HCT116 (cell line): ENCODE measurements around the gene GOLGA6L9. TPM values are rescaled to one million over a fixed set of nuclear protein-coding genes. Genes with fewer than 3 reads are reported as not detected.
"Not testable (repeated sequence)": the region's sequence is repeated elsewhere in the genome, so short reads cannot be mapped to it uniquely, and the experiment has no call there.

Source experiments
- ATAC-seq: fragments of 200-7000 bp; cut with Tn5 transposase; 2 replicates; pipeline ENCODE4 v1.9.1; 2020; ENCODE audit warnings: mild to moderate bottlenecking, moderate library complexity
- BruUV-seq: library from RNA; stranded (reverse); fragments of 400-500 nt; replicated peaks from 2 replicates; lab custom pipeline; 2021; lab: Mats Ljungman, UMichigan
- CTCF ChIA-PET: fragments of 300-600 bp; sonication (Branson Sonifier 250); formaldehyde crosslinking; loops from one replicate; lab custom pipeline; 2021; ENCODE audit warnings: antibody characterized with exemption; lab: Charles Lee
- POLR2A ChIA-PET: fragments of 300-600, 350-600 bp; sonication (Branson Sonifier 250); formaldehyde crosslinking; loops from one replicate; lab custom pipeline; 2021; ENCODE audit warnings: antibody characterized with exemption; lab: Charles Lee
- RAD21 ChIA-PET, 2 experiments: fragments of 300-600 bp; sonication (Branson Sonifier 250); formaldehyde crosslinking; loops; one replicate each; lab custom pipeline; 2023; ENCODE audit warnings: low total read pairs in 2 of 2; ENCODE audit not compliant: uncharacterized antibody in 2 of 2, unreplicated experiment in 2 of 2, low non-redundant PET in 1 of 2; lab: Charles Lee
- DNase-seq: peaks from one replicate; pipeline ENCODE4 v3.0.0-alpha.2; 2010; ENCODE audit warnings: low read depth, low spot score
- H2AFZ ChIP-seq: fragments of 200-600 bp; shearing (Covaris generic), sonication (generic); 2 replicates; pipeline ENCODE4 v1.6.1; 2017; ENCODE audit warnings: low read depth, mixed run types, mixed read lengths, antibody characterized with exemption, low read length; ENCODE audit not compliant: poor library complexity, severe bottlenecking
- H3K27ac ChIP-seq: 2 replicates; pipeline ENCODE4 v1.5.1; 2012; ENCODE audit warnings: low read depth, low read length
- H3K27me3 ChIP-seq: fragments of 200-600 bp; sonication (generic); 2 replicates; pipeline ENCODE4 v1.6.1; 2016; ENCODE audit warnings: mixed run types, low read length, mixed read lengths; ENCODE audit not compliant: insufficient read depth
- H3K36me3 ChIP-seq, 2 experiments: fragments of 200-500 bp in 1 of 2; fragments of 200-600 bp in 1 of 2; sonication (Bioruptor generic) in 1 of 2; sonication (generic) in 1 of 2; 2 replicates each; pipeline versions ENCODE4 v1.5.1 to v1.6.1; 2014 to 2016; ENCODE audit warnings: low read length in 2 of 2, inconsistent platforms in 1 of 2, mixed read lengths in 1 of 2, mixed run types in 1 of 2; ENCODE audit not compliant: insufficient read depth in 2 of 2, control insufficient read depth in 1 of 2
- H3K4me1 ChIP-seq, 2 experiments: fragments of 200-600 bp in 1 of 2; sonication (generic) in 1 of 2; 2 replicates each; pipeline versions ENCODE4 v1.5.1 to v1.6.1; 2012 to 2017; ENCODE audit warnings: low read length in 2 of 2, inconsistent platforms in 1 of 2, mild to moderate bottlenecking in 1 of 2, mixed read lengths in 1 of 2, mixed run types in 1 of 2, moderate library complexity in 1 of 2; ENCODE audit not compliant: insufficient read depth in 2 of 2, control insufficient read depth in 1 of 2
- H3K4me2 ChIP-seq: fragments of 200-600 bp; sonication (generic); 2 replicates; pipeline ENCODE4 v1.6.1; 2017; ENCODE audit warnings: mixed run types, low read length, mixed read lengths
- H3K4me3 ChIP-seq, 2 experiments: fragments of 200-600 bp in 1 of 2; sonication (generic) in 1 of 2; replicated peaks in 1 of 2; 2 replicates each; pipeline ENCODE4 v1.5.1; 2011 to 2016; ENCODE audit warnings: low read length in 2 of 2, control low read depth in 1 of 2, low read depth in 1 of 2, mild to moderate bottlenecking in 1 of 2, mixed read lengths in 1 of 2, mixed run types in 1 of 2
- H3K79me2 ChIP-seq: fragments of 200-600 bp; sonication (generic); 2 replicates; pipeline ENCODE4 v1.6.1; 2017; ENCODE audit warnings: mild to moderate bottlenecking, mixed run types, low read length, moderate library complexity, mixed read lengths; ENCODE audit not compliant: insufficient read depth
- H3K9ac ChIP-seq: fragments of 200-600 bp; sonication (generic); 2 replicates; pipeline ENCODE4 v1.6.1; 2016; ENCODE audit warnings: low read length, mixed read lengths
- H3K9me2 ChIP-seq: fragments of 200-600 bp; sonication (generic), shearing (Covaris generic); 2 replicates; pipeline ENCODE4 v1.6.1; 2017; ENCODE audit warnings: mixed run types, mild to moderate bottlenecking, moderate library complexity; ENCODE audit not compliant: insufficient read depth
- H3K9me3 ChIP-seq, 2 experiments: fragments of 200-500 bp in 1 of 2; fragments of 200-600 bp in 1 of 2; sonication (Bioruptor generic) in 1 of 2; sonication (generic) in 1 of 2; 2 replicates each; pipeline ENCODE4 v1.6.1; 2014 to 2017; ENCODE audit warnings: low read length in 2 of 2, mixed read lengths in 2 of 2, inconsistent platforms in 1 of 2, low read depth in 1 of 2, mild to moderate bottlenecking in 1 of 2, mixed run types in 1 of 2, moderate library complexity in 1 of 2; ENCODE audit not compliant: control insufficient read depth in 1 of 2, insufficient read depth in 1 of 2
- H4K20me1 ChIP-seq: fragments of 200-600 bp; sonication (generic), shearing (Covaris generic); 2 replicates; pipeline ENCODE4 v1.6.1; 2017; ENCODE audit warnings: mixed run types, mild to moderate bottlenecking, moderate library complexity; ENCODE audit not compliant: insufficient read depth
- intact Hi-C: fragments of 100-400 bp; cut with micrococcal nuclease; formaldehyde crosslinking; loops from 2 replicates; pipeline ENCODE4 v1.10.0; 2022
- total RNA-seq: library from RNA; stranded (reverse); gene quantifications from one replicate; pipeline ENCODE4 v1.2.1, GENCODE V29; 2021; ENCODE audit not compliant: unreplicated experiment

Gene GOLGA6L9
- total RNA-seq, 1 experiment from 2014 or later = 4.3 TPM

DNA sequence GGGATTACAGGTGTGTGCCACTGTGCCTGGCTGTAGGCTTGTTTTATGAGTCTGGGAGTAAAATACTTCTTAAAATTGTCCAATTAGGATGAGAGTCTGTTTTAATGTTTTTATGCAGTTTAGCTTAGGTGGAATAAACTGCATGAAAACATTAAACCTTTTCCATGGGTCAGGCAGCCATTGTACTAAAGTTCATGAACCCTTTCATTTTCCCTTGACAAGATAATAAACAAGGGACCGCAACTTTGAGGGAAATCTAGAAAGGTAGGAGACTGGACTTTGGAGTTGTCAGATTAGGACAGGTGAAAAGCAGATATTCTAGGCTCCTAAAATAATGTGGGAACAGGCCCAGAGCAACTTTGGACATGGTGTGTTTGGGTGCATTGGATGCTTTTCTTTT lies 27.3 kb upstream of the GOLGA6L9 start:
- BruUV-seq = not testable (repeated sequence)

DNA sequence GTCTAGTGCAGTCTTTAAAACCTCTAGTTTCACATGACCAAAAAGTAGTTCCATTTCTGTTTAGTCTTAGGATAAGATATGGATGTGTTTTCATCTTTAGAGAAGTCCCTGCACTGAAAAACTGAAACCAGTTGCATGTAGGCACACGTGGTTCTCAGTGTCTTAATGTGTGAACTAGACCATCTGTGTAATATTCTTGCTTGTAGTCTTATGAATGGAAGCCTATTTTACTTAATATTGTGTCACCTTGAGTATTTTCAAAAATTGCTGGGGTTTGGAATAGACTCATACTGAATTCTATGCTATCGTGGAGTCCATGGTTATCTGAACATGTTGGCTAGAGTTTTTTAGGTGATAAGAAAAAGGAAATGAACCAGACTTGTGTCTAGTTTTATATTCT lies 23.4 kb upstream of the GOLGA6L9 start:
- POLR2A ChIA-PET = not testable (repeated sequence)

More for the DNA sequence above, 27.3 kb upstream of the GOLGA6L9 start:
- H3K9me2 ChIP-seq, ATAC-seq, H2AFZ ChIP-seq, CTCF ChIA-PET, H3K4me2 ChIP-seq, H3K4me3 ChIP-seq, RAD21 ChIA-PET, H3K9ac ChIP-seq, H3K4me1 ChIP-seq, POLR2A ChIA-PET, intact Hi-C loops, H3K36me3 ChIP-seq, DNase-seq, H3K27ac ChIP-seq, H3K9me3 ChIP-seq, H4K20me1 ChIP-seq, H3K27me3 ChIP-seq: not testable (repeated sequence)
- H3K79me2 ChIP-seq = peaks cover 11% of the 10 kb centered on the region; the same call in 1 of the 2 replicates

DNA sequence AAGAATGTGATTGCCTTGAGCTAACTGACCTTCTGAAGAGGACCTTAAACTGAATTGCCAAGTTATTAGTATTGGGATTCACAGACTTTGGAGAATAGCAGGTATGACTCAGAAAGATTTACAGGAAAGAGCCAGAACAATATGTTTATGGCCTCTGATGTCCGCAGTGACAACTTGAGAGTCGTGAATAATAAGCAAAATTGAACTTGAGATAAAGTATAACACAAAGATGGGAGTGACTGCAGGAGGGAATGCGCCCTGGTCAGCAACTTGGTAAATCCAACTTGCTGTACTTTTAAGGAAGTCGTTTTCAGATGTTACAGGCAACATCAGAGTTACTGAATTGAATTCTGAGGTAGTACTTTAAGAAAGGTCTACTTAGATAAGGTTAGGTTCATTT lies 19.3 kb upstream of the GOLGA6L9 start:
- H3K79me2 ChIP-seq, BruUV-seq, POLR2A ChIA-PET, H3K27me3 ChIP-seq, ATAC-seq, H4K20me1 ChIP-seq, CTCF ChIA-PET, H3K4me2 ChIP-seq, H3K9ac ChIP-seq, H3K4me3 ChIP-seq, H3K9me2 ChIP-seq, H2AFZ ChIP-seq, DNase-seq, RAD21 ChIA-PET, H3K27ac ChIP-seq, intact Hi-C loops, H3K36me3 ChIP-seq, H3K9me3 ChIP-seq, H3K4me1 ChIP-seq: not testable (repeated sequence)

More for the DNA sequence above, 23.4 kb upstream of the GOLGA6L9 start:
- H3K4me2 ChIP-seq, ATAC-seq, H3K27me3 ChIP-seq, H3K79me2 ChIP-seq, H3K27ac ChIP-seq, H2AFZ ChIP-seq, H3K4me1 ChIP-seq, H3K9me2 ChIP-seq, H3K36me3 ChIP-seq, H3K9ac ChIP-seq, BruUV-seq, CTCF ChIA-PET, RAD21 ChIA-PET, H3K9me3 ChIP-seq, intact Hi-C loops, H4K20me1 ChIP-seq, DNase-seq, H3K4me3 ChIP-seq: not testable (repeated sequence)

DNA sequence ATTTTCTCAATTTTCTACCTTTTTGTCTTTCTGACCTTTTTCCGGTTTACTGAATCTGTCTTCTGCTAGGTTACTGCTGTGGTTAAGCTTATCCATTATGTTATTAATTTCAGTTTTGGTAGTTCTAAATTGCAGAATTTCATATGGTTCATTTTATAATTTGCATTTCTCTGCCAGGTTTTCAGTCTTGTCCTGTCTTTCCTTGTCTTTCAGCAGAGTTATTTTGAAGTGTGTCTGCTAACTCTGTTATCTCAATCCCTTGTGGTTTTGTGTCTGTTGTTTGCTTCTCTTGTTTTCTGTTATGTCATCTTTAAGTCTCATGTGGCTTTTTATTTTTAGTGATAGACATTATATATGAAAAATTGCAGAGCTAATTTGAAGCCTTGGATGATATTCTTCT lies 18.0 kb upstream of the GOLGA6L9 start:
- ATAC-seq, H2AFZ ChIP-seq, H3K36me3 ChIP-seq, H3K9me2 ChIP-seq, DNase-seq, H3K27me3 ChIP-seq, H3K27ac ChIP-seq, H3K9ac ChIP-seq, H3K4me1 ChIP-seq, CTCF ChIA-PET, POLR2A ChIA-PET, H3K4me3 ChIP-seq, BruUV-seq, H3K4me2 ChIP-seq, H3K79me2 ChIP-seq, H3K9me3 ChIP-seq, H4K20me1 ChIP-seq, intact Hi-C loops, RAD21 ChIA-PET: not testable (repeated sequence)
